Epithelial cell of esophagus (primary cell): ENCODE results near the gene SEMA5A.
A peak's percentile ranks its signal among the peaks of the same experiment; 100 is the strongest.

Experiments
- DNase-seq: peaks from one replicate; pipeline ENCODE4 v3.0.0; 2010; ENCODE audit warnings: low read depth
- H3K4me3 ChIP-seq: 2 replicates; pipeline ENCODE4 v1.5.1; 2011; ENCODE audit warnings: mild to moderate bottlenecking, low read length, control low read depth
- TF ChIP-seq, protein P1 (sequence below): IDR thresholded peaks from 2 replicates; pipeline ENCODE4 v1.5.1; 2011; ENCODE audit warnings: low read depth, mild to moderate bottlenecking, low read length, control low read depth, inconsistent platforms; ENCODE audit not compliant: insufficient read depth; ENCODE audit errors: missing control alignments

The SEMA5A gene

DNA sequence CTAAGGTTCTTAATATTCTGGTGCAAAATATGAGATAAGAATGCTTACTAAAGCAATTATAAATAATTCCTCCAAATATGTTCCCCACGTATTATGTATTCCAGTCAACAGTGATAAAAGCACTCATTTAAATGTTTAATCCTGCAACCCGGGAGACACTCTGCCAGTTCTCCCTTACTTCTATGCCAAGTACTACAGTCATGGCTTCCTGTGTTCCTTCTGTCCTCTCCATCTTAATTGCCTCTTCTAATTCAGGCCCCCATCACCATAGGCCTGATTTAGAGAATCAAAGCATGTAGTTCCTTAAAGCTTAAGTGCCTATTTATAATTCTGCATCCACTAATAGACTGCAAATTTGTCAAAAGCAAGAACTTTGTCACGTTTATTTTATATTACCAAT lies 474.8 kb downstream of the SEMA5A start:
- H3K4me3 ChIP-seq = no peak overlapping the region
- DNase-seq = no peak
- TF ChIP-seq, protein P1, sequence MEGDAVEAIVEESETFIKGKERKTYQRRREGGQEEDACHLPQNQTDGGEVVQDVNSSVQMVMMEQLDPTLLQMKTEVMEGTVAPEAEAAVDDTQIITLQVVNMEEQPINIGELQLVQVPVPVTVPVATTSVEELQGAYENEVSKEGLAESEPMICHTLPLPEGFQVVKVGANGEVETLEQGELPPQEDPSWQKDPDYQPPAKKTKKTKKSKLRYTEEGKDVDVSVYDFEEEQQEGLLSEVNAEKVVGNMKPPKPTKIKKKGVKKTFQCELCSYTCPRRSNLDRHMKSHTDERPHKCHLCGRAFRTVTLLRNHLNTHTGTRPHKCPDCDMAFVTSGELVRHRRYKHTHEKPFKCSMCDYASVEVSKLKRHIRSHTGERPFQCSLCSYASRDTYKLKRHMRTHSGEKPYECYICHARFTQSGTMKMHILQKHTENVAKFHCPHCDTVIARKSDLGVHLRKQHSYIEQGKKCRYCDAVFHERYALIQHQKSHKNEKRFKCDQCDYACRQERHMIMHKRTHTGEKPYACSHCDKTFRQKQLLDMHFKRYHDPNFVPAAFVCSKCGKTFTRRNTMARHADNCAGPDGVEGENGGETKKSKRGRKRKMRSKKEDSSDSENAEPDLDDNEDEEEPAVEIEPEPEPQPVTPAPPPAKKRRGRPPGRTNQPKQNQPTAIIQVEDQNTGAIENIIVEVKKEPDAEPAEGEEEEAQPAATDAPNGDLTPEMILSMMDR = no peak

DNA sequence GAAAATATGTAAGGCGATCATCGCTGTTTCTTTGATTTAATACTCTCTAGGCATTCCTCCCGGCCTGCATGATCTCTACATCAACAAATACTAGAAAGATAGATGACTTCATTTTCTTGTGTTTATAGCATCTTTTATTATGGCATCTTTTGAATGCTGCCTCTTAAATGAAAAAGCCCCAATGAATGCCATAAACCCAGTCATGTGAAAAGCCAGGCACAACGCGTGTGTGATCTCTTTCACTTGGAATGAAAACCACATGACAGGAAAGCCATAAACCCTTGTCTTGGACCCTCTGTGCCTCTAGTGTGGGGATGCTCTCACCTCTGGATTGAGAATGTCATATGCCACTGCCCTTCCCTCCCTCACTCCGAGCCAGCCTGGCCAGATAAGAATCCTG lies 476.2 kb downstream of the SEMA5A start:
- H3K4me3 ChIP-seq = no peak overlapping the region
- no peak for DNase-seq
- TF ChIP-seq, protein P1 = no peak

GRCh38 chr5:9067154-9067553 lies 478.7 kb downstream of the SEMA5A start:
- TF ChIP-seq, protein P1 = no peak
- no peak for DNase-seq
- no peak overlapping the region for H3K4me3 ChIP-seq

DNA sequence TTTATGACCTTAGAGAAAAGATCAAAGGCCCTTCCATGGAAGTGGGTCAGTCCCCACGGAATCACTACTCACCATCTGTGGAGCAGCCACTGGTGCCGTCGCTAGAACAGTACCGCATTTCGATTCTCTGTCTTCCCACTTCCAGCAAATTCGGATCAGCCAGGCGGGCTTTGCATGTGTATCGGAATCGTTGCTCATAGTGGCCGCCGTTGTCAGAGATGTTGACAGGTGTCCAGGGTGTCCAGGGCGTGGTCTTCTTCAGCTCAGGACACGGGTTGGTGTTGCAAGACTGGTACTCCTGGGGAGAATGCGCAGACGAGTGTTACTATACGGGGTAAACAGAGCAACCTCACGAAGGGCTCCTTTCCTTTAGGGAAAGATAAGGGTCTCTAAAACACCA lies 479.5 kb downstream of the SEMA5A start:
- H3K4me3 ChIP-seq = no peak overlapping the region
- TF ChIP-seq, protein P1 = no peak
- DNase-seq = no peak

- TF ChIP-seq, protein P1 = no peak
- peak; percentile 8 for DNase-seq
Observed at GRCh38 chr5:9063615-9064245, 482.1 kb downstream of the SEMA5A start.

GRCh38 chr5:9062873-9063272 lies 483.0 kb downstream of the SEMA5A start:
- TF ChIP-seq, protein P1 = no peak
- H3K4me3 ChIP-seq = no peak overlapping the region
- no peak for DNase-seq

More at GRCh38 chr5:9063615-9064245, 482.1 kb downstream of the SEMA5A start:
- H3K4me3 ChIP-seq = no peak overlapping the region
